ENCODE data around the gene MAD1L1.
A peak's percentile ranks its signal among the peaks of the same experiment; 100 is the strongest.

Gene MAD1L1

GRCh38 chr7:1848911-1849311 lies 383.8 kb downstream of the MAD1L1 start:
- H3K9me3 Mint-ChIP-seq: no peaks in the 10 kb centered on the region
- TF ChIP-seq, protein P1, sequence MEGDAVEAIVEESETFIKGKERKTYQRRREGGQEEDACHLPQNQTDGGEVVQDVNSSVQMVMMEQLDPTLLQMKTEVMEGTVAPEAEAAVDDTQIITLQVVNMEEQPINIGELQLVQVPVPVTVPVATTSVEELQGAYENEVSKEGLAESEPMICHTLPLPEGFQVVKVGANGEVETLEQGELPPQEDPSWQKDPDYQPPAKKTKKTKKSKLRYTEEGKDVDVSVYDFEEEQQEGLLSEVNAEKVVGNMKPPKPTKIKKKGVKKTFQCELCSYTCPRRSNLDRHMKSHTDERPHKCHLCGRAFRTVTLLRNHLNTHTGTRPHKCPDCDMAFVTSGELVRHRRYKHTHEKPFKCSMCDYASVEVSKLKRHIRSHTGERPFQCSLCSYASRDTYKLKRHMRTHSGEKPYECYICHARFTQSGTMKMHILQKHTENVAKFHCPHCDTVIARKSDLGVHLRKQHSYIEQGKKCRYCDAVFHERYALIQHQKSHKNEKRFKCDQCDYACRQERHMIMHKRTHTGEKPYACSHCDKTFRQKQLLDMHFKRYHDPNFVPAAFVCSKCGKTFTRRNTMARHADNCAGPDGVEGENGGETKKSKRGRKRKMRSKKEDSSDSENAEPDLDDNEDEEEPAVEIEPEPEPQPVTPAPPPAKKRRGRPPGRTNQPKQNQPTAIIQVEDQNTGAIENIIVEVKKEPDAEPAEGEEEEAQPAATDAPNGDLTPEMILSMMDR (IDR thresholded peaks at IDR 0.05): no peak
- H3K27ac Mint-ChIP-seq: no peak overlapping the region
- H3K4me3 Mint-ChIP-seq: no peak overlapping the region
- H3K4me1 Mint-ChIP-seq: peaks cover 67% of the 10 kb centered on the region
- peaks cover 4% of the 10 kb centered on the region for H3K27me3 Mint-ChIP-seq (ENCODE audit: low read depth, poor library complexity)
- no peak for DNase-seq
- H3K36me3 Mint-ChIP-seq (ENCODE audit: low read depth): peaks cover 6% of the 10 kb centered on the region

DNA sequence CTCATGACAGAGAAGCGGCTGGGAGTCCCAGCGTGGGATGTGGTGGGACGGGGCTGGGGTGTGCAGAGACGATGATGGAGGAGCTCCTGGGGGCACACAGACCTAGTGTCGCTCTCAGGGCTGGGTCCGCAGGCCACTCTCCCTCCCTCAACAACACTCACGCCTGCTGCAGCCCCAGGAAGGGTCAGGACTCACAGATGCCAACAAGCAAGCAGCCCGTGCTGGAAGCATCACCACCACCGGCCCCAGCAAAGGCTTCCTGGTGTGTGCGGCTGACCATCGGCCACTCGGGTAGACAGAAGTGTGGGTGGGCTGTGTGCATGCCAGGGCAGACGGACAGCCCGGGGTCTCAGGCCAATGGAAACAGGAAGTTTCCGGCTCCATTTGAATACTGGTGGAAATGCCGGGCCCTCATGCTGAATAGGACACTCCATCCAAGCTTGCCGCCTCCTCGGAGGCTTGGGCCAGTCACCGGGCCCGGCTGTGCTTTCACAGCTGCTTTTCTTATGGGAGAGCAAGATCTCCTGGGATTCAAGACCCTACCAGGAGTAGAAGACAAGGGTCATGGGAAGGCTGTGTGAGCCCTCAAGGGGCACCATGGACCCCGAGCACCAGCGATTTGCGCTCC lies 384.6 kb downstream of the MAD1L1 start:
- DNase-seq: peak; percentile 1
- peaks cover 6% of the 10 kb centered on the region for H3K36me3 Mint-ChIP-seq (ENCODE audit: low read depth)
- no peaks in the 10 kb centered on the region for H3K9me3 Mint-ChIP-seq
- TF ChIP-seq, protein P1 (IDR thresholded peaks at IDR 0.05): no peak
- peaks cover 4% of the 10 kb centered on the region for H3K27me3 Mint-ChIP-seq (ENCODE audit: low read depth, poor library complexity)
- H3K4me3 Mint-ChIP-seq: no peak overlapping the region
- H3K27ac Mint-ChIP-seq: no peak overlapping the region
- peaks cover 67% of the 10 kb centered on the region for H3K4me1 Mint-ChIP-seq

DNA sequence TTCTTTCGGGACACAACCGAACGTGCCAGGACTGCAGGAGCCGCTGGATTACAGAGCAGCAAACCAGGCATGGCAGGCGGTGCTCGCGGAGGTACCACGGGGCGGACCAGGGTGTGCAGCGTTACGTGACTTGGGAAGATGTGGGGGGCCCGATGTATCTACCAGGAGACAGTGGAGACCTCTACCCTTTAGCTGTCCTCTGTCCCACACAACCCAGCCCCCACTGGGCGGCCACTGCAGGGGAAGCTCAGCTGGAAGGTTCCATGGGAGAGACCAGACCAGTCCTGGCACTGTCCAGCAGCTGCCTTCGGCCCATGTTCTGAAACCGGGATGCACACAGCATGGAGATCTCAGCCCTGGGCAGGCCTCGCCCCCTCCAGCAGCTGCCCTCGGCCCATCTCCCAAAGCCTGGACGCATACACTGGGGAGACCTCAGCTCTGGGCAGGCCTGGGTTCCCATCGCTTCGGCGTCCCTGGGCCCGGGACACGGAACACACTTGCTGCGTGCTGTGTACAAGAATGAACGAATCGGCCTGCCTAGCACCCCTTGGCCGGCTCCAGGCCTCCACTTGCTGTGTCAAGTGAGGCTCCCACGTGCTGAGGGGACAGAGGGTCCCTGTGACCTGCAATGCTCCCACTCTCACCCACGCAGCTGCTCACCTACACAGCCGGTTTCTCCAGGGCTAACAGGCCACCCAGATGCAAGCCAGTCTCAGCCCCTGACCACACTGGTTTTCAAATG lies 385.3 kb downstream of the MAD1L1 start:
- Mint-ChIP-seq H3K9me3 (no peaks in the 10 kb centered on the region), H3K27me3 (ENCODE audit: low read depth, poor library complexity) (peaks cover 4% of the 10 kb centered on the region), H3K36me3 (ENCODE audit: low read depth) (peaks cover 6% of the 10 kb centered on the region), H3K4me3 (no peak overlapping the region), H3K27ac (peak overlapping the region; percentile 90), H3K4me1 (peaks cover 65% of the 10 kb centered on the region)
- DNase-seq: peak; percentile 5
- TF ChIP-seq, protein P1 (IDR thresholded peaks at IDR 0.05): no peak

DNA sequence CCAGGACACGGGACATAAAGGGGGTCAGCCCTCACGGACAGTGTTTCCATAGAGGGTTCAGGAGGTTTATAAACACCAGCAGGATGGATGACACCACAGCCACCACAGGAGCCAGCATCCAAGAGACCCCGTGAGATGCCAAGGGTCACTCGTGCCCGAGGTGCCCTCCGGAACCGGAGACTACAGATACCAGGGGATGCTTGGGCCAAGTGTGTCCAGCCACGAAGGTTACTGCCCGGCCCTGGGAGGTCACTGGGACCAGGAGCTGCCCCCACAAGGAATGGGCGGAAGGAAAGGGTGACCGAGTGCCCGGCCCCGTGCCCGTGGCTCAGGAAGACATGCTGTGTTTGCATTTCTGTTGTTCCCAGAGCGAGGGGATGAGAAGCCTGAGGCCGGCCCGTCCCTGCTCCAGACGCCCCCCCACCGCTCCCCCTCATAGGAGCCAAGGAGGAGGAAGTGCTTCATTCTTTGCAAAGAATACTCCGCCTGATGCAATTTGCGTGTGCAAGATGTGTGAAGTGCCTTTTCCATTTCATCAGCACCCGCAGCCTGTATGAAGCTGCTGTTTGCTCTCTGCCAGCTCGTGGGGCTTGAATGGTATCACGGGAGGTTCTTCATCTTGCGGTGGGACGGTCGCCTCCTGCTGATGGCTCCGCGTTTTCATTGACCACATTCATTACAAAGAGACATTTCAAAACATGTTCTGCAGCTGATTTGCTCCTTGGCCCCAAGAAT lies 386.2 kb downstream of the MAD1L1 start:
- peaks cover 4% of the 10 kb centered on the region for H3K27me3 Mint-ChIP-seq (ENCODE audit: low read depth, poor library complexity)
- no peaks in the 10 kb centered on the region for H3K9me3 Mint-ChIP-seq
- peaks cover 67% of the 10 kb centered on the region for H3K4me1 Mint-ChIP-seq
- H3K27ac Mint-ChIP-seq: peak overlapping the region; percentile 90
- peak; percentile 1 for DNase-seq
- peaks cover 6% of the 10 kb centered on the region for H3K36me3 Mint-ChIP-seq (ENCODE audit: low read depth)
- TF ChIP-seq, protein P1 (IDR thresholded peaks at IDR 0.05): no peak
- H3K4me3 Mint-ChIP-seq: no peak overlapping the region

GRCh38 chr7:1845536-1846311 lies 387.0 kb downstream of the MAD1L1 start:
- peak; percentile 3 for DNase-seq
- peaks cover 4% of the 10 kb centered on the region for H3K27me3 Mint-ChIP-seq (ENCODE audit: low read depth, poor library complexity)
- peak overlapping the region; percentile 96 for H3K27ac Mint-ChIP-seq
- peaks cover 6% of the 10 kb centered on the region for H3K36me3 Mint-ChIP-seq (ENCODE audit: low read depth)
- H3K4me3 Mint-ChIP-seq: no peak overlapping the region
- TF ChIP-seq, protein P1 (IDR thresholded peaks at IDR 0.05): no peak
- no peaks in the 10 kb centered on the region for H3K9me3 Mint-ChIP-seq
- H3K4me1 Mint-ChIP-seq: peaks cover 64% of the 10 kb centered on the region

All from nephron progenitor cell (in vitro differentiated cells).